CD1c-positive myeloid dendritic cell (primary cell): Measurements from ENCODE around the gene TMEM120B.
"Not testable (repeated sequence)": the region's sequence is repeated elsewhere in the genome, so short reads cannot be mapped to it uniquely, and the experiment has no call there.

Experiments used
- DNase-seq: peaks from one replicate; pipeline ENCODE4 v3.0.0-alpha.2; 2016; ENCODE audit errors: extremely low spot score

TMEM120B gene

DNA sequence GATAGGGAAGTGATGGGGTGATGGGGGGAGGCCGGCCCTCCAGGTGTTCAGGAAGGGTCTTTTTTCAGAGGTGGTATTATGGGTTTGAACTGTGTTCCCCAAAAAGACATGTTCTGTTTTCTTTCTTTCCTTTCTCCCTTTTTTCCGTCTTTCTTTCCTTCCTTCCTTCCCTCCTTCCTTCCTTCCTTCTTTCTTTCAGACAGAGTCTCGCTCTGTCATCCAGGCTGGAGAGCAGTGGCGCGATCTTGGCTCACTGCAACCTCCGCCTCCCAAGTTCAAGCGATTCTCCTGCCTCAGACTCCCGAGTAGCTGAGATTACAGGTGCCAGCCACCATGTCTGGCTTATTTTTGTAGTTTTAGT lies 3.5 kb upstream of the TMEM120B start:
- DNase-seq, result not testable (repeated sequence)

DNA sequence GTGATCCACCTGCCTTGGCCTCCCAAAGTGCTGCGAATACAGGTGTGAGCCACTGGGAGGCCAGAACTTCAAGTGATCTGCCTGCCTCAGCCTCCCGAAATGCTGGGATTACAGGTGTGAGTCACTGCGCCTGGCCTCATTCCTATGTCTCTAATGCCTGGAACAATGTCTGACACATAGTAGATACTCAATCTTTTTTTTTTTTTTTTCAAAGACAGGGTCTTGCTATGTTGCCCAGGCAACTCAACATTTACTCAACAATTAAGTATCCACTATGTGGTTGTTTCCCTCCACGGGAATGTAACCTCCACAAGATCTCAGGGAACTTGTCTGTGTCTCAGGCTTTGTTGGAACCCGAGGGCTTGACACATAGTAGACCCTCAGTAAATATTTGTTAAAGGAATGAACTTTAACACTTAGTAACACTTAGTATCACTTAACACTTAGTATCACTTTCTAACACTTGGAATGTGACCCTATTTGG lies 3.0 kb upstream of the TMEM120B start:
- DNase-seq, result no peak

GRCh38 chr12:121711361-121712189 lies 977 bp upstream of the TMEM120B start:
- DNase-seq, result peak; percentile 20

DNA sequence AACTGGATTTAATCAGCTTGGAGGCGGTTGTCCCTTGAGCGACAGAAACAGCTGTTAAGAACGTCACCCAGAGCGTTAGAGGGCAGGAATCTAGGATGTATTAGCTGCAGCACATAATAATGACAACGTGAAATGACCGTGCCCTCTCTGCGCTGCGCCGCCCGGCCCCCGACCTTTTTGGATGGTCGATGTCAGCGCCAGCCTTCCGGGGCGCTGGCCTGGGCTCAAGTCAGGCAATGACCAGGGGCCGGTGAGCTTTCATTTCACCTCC lies 427 bp upstream of the TMEM120B start:
- peak; percentile 48 for DNase-seq

DNA sequence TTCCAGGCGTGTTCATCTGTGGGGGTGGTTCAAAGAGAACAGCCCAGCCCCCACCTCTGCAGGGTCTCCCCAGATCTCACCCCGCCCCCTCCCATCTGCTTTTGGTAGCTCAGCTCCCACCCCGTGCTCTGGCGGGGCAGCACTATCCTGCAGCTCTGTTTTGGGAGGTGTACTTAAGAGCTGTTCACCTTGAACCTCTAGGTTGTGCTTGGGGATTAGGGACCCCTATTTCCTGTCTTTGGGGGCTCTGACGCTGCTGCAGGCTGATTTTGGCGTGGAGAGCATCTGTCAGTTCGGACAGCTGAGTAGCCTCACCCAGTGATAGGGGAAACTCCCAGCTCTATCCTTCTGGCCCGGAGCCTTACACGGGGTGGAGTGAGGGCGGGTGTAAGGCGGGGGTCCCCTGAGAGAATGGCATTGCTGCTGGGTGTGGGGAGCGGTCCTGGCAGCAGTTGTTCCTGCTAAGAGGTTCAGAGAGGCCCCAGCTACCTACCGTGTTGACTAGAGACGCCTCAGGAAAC lies 765 bp downstream of the TMEM120B start:
- DNase-seq, result no peak

- DNase-seq, result peak; percentile 13
Measured at GRCh38 chr12:121713793-121714192, 1.2 kb downstream of the TMEM120B start.

GRCh38 chr12:121715055-121715454 lies 2.5 kb downstream of the TMEM120B start:
- not testable (repeated sequence) for DNase-seq

GRCh38 chr12:121715862-121716435 lies 3.4 kb downstream of the TMEM120B start:
- DNase-seq, result no peak

GRCh38 chr12:121717041-121717699 lies 4.6 kb downstream of the TMEM120B start:
- DNase-seq, result no peak

DNA sequence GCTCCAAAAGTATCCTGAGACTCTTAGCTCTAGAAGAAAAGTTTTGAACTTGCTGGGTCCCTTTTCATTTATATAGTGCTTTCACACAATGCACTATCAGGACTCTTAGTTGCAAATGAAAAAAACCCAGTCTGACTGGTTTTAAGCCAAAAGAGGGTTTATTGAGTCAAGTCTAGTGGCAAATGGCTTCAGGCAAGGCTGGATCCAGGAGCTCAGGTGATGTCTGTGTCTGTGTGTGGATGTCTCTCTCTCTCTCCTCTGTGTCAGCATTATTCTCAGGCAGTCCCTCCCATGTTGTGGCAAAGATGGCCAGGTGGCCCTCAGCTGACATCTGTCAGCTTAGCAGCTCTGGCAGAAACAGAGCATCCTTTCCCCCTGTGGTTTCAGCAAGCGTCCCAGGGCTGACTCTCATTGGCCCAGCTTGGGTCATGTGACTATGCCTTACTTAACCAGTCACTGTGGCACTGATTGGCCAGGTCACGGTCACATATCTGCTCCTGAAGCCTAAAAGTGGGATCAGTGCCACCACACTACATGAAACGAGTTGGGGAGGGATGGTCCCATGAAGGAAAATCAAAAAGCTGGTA lies 6.2 kb downstream of the TMEM120B start:
- DNase-seq, result no peak

DNA sequence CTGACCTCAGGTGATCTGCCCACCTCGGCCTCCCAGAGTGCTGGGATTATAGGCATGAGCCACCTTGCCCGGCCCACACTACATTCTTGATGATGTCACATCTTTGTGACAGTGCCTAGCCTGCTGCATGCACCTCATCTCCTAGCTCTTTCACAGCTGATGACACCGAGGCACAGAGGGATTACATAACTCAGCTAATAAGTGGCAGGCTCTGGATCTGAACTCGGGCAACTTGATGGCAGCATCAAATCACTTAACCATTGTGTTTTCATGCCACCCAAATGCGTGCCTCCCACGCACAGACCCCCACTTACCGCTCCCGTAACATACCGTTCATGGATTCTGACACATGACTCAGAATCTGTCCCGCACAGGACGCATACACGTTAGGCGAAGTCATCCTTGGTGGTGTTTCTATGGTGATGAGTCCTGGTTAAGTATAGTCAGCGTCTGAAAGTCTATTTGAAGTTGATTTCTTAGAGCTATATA lies 7.4 kb downstream of the TMEM120B start:
- DNase-seq, result no peak

DNA sequence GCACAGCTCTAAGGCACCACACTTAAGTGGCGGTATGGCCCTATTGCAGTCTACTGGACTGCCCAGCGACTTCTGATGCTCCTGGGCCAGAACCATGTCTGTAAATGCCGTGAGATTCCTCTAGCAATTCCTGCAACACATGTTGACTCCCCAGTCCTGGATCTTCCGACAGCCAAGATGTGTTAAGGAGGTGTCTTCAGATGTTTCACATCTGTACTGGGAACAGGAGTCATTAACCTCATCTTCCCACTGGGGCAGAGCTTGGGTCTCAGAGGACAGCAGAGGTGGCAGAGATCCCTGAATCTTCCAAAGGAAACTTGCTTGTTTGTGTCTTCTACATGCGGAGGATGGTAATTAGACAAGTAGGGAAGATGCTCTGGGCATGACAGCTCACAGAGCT lies 8.2 kb downstream of the TMEM120B start:
- DNase-seq, result no peak

- no peak for DNase-seq
Measured at GRCh38 chr12:121722511-121722910, 10.0 kb downstream of the TMEM120B start.

GRCh38 chr12:121723200-121723599 lies 10.6 kb downstream of the TMEM120B start:
- no peak for DNase-seq

DNA sequence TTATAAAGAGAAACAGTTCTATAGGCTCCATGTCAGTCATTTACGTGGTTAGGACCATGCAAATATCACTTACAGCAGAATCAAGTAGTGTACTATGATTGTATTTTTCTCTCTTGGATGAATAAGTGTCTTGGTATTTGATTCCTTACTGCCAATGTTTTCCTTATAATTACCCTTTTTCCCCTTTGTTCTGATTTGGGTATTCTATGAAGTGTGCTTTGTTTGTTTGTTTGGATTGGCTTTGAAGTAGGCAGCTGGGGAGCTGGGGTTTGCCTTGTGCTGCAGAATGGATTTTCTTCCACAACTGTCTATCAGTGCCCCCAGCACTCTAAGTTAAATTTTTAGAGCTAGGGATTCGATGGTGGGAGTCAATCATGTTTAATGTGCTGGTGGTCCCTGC lies 12.4 kb downstream of the TMEM120B start:
- DNase-seq, result no peak

- DNase-seq, result no peak
Measured at GRCh38 chr12:121725423-121725822, 12.9 kb downstream of the TMEM120B start.

DNA sequence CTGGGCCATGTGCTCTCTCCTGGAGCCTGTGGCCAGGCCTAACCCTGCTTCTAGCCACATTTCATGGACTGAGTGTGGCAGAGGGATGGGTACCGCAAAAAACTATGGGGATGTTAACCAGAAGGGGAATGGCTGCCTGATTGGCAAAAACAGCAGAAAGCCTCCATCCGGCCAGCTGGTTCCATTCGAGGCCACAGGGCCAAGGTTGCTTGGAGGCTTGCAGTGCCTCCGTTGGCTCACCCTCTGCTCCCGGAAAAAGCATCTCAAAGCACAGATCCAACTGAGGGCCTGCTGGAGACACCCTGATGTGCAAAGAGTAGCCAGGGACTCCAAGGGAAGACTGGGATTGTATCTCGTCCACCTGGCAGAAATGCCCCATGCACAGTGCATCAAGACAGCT lies 16.5 kb downstream of the TMEM120B start:
- DNase-seq, result no peak

DNA sequence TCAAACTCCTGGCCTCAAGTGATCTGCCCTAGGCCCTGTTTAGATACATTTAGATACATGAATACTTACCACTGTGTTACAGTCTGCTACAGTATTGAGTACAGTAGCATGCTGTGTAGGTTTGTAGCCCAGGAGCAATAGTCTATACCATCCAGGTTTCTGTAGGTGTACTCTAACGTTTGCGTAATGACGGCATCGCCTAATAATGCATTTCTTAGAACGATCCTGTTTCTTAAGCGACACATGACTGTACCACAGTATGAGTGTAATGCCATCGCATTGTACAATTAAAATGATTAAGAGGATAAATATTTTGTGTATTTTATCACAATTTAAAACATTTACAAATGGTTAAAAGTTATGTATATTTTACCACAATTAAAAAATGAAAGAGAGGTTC lies 18.9 kb downstream of the TMEM120B start:
- DNase-seq, result no peak

DNA sequence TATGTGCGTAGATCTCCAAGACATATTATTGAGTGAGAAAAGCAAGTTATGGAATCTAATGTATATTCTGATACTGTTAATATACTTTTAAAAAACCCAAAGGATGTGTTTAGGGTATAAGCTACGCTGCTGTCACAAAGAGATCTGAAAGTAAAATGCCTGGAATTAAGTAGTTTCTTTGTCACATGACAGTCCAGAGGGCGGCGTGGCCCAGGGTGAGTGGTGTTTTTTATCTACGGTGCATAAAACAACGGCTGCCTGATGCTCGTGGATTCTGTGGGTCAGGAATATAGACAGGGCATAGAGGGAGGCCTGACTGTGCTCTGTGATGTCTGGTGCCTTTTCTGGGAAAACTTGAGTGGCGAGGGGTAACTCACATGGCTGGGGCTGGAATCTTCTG lies 21.3 kb downstream of the TMEM120B start:
- DNase-seq, result no peak

- no peak for DNase-seq
Measured at GRCh38 chr12:121738340-121738858, 25.8 kb downstream of the TMEM120B start.

DNA sequence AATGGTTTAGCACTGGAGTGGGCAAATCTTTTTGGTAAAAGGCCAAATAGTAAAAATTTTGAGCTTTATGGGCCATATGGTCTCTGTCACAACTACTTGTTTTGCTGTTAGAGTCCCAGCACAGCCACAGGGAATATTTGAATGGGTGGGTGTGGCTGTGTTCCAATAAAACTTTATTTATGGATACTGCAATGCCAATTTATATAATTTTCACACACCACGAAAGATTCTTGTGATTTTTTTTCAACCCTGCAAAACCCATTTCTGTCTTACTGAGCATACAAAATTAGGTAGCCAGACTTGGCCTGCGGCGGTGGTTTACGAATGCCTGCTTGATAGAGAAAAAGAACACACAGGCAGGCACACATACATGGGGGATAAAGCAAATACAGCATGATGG lies 28.3 kb downstream of the TMEM120B start:
- no peak for DNase-seq

- DNase-seq, result peak; percentile 66
Measured at GRCh38 chr12:121741743-121742142, 29.2 kb downstream of the TMEM120B start.
